ENCODE results near the gene SUN2. TPM values are rescaled to one million over a fixed set of nuclear protein-coding genes. Genes with fewer than 3 reads are reported as not detected.

SUN2 gene
- total and polyA plus RNA-seq, 2 of the 13 experiments (the other 11 are each of a cell fraction or from before 2014, with no cell fraction given): 45.6 to 56.6 TPM

- TF ChIP-seq THAP9 (CRISPR knock-in tag; IDR thresholded peaks at IDR 0.05; ENCODE audit: borderline replicate concordance) (no peak), MXD1 (CRISPR knock-in tag; IDR thresholded peaks at IDR 0.05) (peak; percentile 51; the same call in 1 of the 2 replicates), ARHGAP35 (CRISPR knock-in tag; IDR thresholded peaks at IDR 0.05; ENCODE audit: borderline replicate concordance) (0 out of 2 replicates have a peak, but pooled peaks have one; percentile 47), ARID4A (CRISPR knock-in tag; IDR thresholded peaks at IDR 0.05; ENCODE audit: borderline replicate concordance) (peak; percentile 72), ZNF333 (CRISPR knock-in tag; IDR thresholded peaks at IDR 0.05; ENCODE audit: borderline replicate concordance) (no peak), UBTF (CRISPR knock-in tag; IDR thresholded peaks at IDR 0.05) (peak; percentile 73; the same call in 1 of the 2 replicates), SMC3 (IDR thresholded peaks at IDR 0.05; ENCODE audit: low read length) (no peak), NR2C2 (CRISPR knock-in tag; IDR thresholded peaks at IDR 0.05; ENCODE audit: borderline replicate concordance) (no peak), SMAD3 (CRISPR knock-in tag; IDR thresholded peaks at IDR 0.05) (no peak), SNAPC5 (CRISPR knock-in tag; IDR thresholded peaks at IDR 0.05; ENCODE audit: borderline replicate concordance) (no peak), TAF1 (CRISPR knock-in tag; IDR thresholded peaks at IDR 0.05) (peak; percentile 31; the same call in 1 of the 2 replicates), ZNF282 (IDR thresholded peaks at IDR 0.05; ENCODE audit: partially characterized antibody) (no peak), LRRFIP1 (CRISPR knock-in tag; conservative IDR thresholded peaks at IDR 0.05) (no peak), SATB2 (CRISPR knock-in tag; IDR thresholded peaks at IDR 0.05) (no peak), KLF16 (CRISPR knock-in tag; IDR thresholded peaks at IDR 0.05) (0 out of 4 replicates have a peak, but pooled peaks of 1 of the 2 experiments have one; percentile 9)
Measured at GRCh38 chr22:38706101-38706900, 49.5 kb downstream of the SUN2 start (continued).

All from HepG2 (cell line).